Activated naive CD4-positive, alpha-beta T cell treated with anti-CD3 and anti-CD28 coated beads, Interleukin-2, amount 10 ng/mL, durations not matched to agents 7 days and 5 days (primary cell): ENCODE measurements around the gene RPL10A.

ENCODE experiments used
- CTCF ChIA-PET: fragments of 350-600 bp; sonication (Branson Sonifier 250); formaldehyde crosslinking; loops from one replicate; lab custom pipeline; 2021; ENCODE audit warnings: antibody characterized with exemption; lab: Charles Lee
- DNase-seq: peaks from one replicate; pipeline ENCODE4 v3.0.0-alpha.2; 2020
- H3K27ac Mint-ChIP-seq: one replicate; pipeline ENCODE4 v1.8.0; 2021; ENCODE audit warnings: mild to moderate bottlenecking, moderate library complexity, mixed read lengths
- H3K27me3 Mint-ChIP-seq: one replicate; pipeline ENCODE4 v1.8.0; 2021; ENCODE audit warnings: mild to moderate bottlenecking, mixed read lengths
- H3K36me3 Mint-ChIP-seq: one replicate; pipeline ENCODE4 v1.8.0; 2021; ENCODE audit warnings: mixed read lengths
- H3K4me1 Mint-ChIP-seq: one replicate; pipeline ENCODE4 v1.8.0; 2021; ENCODE audit warnings: mixed read lengths
- H3K4me3 Mint-ChIP-seq: one replicate; pipeline ENCODE4 v1.8.0; 2021; ENCODE audit warnings: mild to moderate bottlenecking, moderate library complexity, mixed read lengths
- H3K9me3 Mint-ChIP-seq: one replicate; pipeline ENCODE4 v1.8.0; 2021; ENCODE audit warnings: mixed read lengths

Gene RPL10A

DNA sequence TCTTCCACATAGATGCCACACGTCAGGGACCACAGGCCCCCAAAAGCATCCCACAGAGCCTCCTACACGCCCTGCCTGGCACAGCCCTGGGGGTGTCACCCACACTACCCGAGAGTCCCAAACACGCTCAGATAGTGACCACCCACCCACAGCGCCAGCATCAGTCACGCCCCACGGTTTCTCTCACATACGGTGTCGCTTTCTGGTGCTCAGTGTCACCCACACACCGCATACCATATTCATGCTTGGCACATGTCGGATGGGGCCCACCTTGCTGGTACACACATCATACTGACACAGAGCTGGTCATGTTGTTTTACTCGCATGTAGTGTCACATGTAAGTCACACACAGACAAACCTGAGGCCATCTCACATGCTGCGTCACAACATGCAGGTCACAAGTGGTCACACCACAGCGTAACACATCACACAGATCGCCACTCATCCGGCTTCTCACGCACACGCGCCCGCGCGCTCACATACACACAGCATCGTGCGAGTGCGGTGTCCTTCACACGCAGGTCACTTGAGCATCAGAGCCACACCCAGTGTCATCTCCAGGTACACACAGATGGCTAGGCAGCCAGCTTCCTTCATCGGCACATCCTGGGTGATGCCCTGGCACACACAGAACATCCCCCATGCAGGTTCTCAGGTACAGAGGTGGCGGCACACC is 25.2 kb downstream of the RPL10A start:
- no peak overlapping the region for H3K4me3 Mint-ChIP-seq
- H3K27me3 Mint-ChIP-seq, result peaks cover 69% of the 10 kb centered on the region
- H3K27ac Mint-ChIP-seq, result no peak overlapping the region
- DNase-seq, result no peak
- no peaks in the 10 kb centered on the region for H3K36me3 Mint-ChIP-seq
- CTCF ChIA-PET, result no interaction called here
- peaks cover 12% of the 10 kb centered on the region for H3K4me1 Mint-ChIP-seq
- no peaks in the 10 kb centered on the region for H3K9me3 Mint-ChIP-seq

DNA sequence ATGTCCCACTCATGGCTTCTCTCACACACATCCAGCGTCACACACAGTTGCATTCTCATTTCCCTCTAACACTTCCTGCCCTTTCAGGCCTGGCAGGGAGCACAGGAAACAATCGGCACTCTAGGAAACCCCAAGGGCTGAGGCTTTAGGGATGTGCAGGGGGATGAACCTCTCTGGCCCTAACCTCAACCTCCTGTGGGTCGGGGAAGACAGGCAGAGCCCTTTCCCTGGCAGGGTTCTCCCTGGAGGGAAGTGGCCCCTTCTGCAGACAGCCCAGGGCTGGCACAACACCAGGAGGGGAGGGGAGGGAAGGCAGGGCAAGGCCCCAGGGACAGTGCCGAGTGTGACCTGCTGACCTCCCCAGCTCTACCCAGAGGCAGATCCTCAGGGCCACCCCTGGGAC is 26.0 kb downstream of the RPL10A start:
- H3K9me3 Mint-ChIP-seq, result no peaks in the 10 kb centered on the region
- no peaks in the 10 kb centered on the region for H3K36me3 Mint-ChIP-seq
- H3K4me1 Mint-ChIP-seq, result peaks cover 16% of the 10 kb centered on the region
- no peak overlapping the region for H3K4me3 Mint-ChIP-seq
- H3K27me3 Mint-ChIP-seq, result peaks cover 75% of the 10 kb centered on the region
- CTCF ChIA-PET, result interaction anchor here (0.9 kb wide), 1 partner anchor 29 kb away, joined by 3 read pairs; no protein-coding TSS in a partner anchor
- DNase-seq, result no peak
- H3K27ac Mint-ChIP-seq, result no peak overlapping the region

DNA sequence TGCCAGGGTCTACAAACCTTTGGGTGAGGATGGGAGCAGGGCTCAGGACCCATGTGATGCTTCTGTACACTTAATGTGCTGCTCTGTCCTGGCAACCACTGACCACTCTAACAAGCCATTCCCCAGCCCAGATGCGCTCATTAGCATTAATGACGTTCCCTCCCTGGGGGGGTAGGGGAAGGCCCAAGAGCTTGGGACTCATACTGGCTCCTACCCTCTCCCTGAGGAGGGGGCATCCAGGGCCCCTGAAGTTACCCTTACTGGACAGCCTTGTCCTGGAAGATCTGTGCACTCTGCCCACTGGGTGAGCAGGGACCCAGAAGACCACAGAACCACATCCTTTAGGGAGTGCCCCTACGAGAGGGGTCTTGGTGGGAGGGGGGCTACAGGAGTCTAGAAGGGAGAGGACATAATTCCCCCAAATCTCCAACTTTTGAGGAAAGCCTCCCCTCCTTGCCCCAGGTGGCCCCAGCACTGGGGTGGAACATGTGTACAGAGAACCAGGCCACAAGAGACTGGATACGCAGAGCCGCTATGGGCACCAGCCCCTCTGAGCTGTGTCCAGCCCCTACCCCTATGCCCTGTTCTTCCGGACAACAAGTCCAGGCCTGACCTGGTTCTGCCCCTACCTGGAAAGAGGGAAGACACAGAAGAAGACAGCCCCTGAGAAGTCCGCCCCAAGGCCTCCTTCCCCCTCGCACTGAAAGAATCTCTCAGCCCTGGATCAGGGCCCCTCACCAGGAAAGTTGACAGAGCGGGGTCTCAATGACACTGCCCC is 27.2 kb downstream of the RPL10A start:
- Mint-ChIP-seq H3K36me3 (no peaks in the 10 kb centered on the region), H3K27ac (no peak overlapping the region), H3K9me3 (no peaks in the 10 kb centered on the region), H3K4me1 (peaks cover 16% of the 10 kb centered on the region), H3K27me3 (peaks cover 82% of the 10 kb centered on the region), H3K4me3 (peak overlapping the region; percentile 71)
- no peak for DNase-seq
- CTCF ChIA-PET, result interaction anchor here (0.9 to 1.2 kb wide), 2 partner anchors 27 to 28 kb away, joined by 3 read pairs; no protein-coding TSS in a partner anchor

DNA sequence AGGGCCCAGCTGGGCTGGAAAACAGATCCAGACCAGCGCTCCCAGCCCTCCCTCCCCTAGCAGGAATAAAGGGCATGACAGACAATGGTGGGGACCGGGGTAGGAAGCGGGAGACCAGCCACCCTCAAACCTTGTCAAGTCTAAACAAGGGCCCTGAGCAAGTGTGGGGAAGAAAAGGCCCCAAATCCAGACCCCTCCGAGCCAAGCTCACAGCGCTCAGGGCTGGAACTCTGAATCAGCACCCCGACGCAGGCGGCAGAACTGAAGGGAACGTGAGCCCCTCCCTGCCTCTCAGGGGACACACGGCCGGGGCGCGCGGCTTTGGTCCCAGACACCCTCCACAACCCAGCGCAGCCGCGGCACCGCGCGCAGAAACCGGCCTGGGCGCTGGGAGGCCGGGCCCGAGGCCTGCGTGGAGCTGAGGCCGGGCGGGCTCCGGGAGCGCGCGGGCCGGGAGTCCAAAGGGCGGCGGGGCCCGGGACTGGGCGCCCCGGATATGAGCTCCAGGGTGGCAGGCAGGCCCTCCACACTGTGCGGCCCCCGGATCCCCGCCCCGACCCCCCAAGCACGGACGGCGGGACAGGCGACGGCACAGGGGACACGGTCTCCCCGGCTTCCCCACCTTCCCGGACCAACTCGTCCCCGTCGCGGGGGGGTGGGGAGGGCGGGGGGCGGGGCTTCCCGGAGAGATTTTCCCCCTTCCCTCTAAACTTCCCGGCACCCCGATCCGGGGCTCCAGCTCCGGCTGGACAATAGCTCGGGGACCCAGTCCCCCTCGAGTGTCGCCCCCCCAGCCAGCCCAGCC is 28.0 kb downstream of the RPL10A start:
- no peaks in the 10 kb centered on the region for H3K9me3 Mint-ChIP-seq
- H3K36me3 Mint-ChIP-seq, result no peaks in the 10 kb centered on the region
- CTCF ChIA-PET, result interaction anchor here (1.2 kb wide), 1 partner anchor 29 kb away, joined by 3 read pairs; no protein-coding TSS in a partner anchor
- peaks cover 82% of the 10 kb centered on the region for H3K27me3 Mint-ChIP-seq
- peaks cover 16% of the 10 kb centered on the region for H3K4me1 Mint-ChIP-seq
- no peak overlapping the region for H3K27ac Mint-ChIP-seq
- DNase-seq, result peak; percentile 34
- H3K4me3 Mint-ChIP-seq, result peak overlapping the region; percentile 71

DNA sequence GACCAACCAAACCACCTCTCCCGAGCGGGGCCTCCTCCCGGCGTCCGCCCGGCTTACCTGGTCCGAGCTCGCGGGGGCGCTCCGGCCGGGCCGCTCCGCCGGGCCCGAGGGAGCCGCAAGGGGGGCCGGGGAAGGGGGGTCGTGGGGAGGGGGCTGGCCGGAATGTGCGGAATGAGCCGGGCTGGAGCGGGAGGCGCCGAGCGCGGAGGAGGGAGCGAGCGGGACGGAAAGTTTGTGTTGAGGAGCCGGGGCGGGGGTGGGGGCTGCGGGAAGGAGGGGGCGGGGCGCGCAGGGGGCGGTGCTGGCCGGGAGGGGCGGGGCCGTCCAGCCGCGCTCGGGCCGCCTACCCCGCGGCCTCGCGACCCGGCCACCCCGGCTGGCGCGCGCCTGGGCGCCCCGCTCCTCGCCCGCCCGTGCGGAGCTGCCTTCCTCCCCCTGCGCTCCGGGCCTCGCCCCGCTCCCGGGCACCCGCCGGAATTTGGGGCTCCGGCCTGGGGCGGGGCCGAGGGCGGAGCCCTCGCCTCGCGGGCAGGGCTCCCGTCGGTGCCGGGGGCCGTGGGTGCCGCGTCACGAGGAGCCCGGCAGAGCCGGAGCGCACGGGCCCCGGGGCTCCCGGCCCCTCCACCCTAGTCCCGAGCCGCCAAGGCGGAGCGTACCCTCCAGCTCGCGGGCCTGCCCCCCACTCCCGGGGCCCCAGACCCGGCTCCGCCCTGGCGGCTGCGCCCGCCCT is 28.8 kb downstream of the RPL10A start, which contains the start of gene TEAD3:
TSS of gene TEAD3 (minus strand) at position 239 of the 730 bp plus-strand sequence.
- Mint-ChIP-seq H3K27me3 (peaks cover 84% of the 10 kb centered on the region), H3K9me3 (no peaks in the 10 kb centered on the region), H3K4me1 (peaks cover 16% of the 10 kb centered on the region), H3K27ac (no peak within 1 kb of the TSS), H3K36me3 (no peaks in the 10 kb centered on the region), H3K4me3 (peak within 1 kb of the TSS; percentile 78)
- CTCF ChIA-PET, result interaction anchor here (1.3 to 1.4 kb wide), 2 partner anchors 27 to 155 kb away, joined by 3 to 5 read pairs; partner anchors contain the start of gene PPARD
- DNase-seq, result peak; percentile 69

DNA sequence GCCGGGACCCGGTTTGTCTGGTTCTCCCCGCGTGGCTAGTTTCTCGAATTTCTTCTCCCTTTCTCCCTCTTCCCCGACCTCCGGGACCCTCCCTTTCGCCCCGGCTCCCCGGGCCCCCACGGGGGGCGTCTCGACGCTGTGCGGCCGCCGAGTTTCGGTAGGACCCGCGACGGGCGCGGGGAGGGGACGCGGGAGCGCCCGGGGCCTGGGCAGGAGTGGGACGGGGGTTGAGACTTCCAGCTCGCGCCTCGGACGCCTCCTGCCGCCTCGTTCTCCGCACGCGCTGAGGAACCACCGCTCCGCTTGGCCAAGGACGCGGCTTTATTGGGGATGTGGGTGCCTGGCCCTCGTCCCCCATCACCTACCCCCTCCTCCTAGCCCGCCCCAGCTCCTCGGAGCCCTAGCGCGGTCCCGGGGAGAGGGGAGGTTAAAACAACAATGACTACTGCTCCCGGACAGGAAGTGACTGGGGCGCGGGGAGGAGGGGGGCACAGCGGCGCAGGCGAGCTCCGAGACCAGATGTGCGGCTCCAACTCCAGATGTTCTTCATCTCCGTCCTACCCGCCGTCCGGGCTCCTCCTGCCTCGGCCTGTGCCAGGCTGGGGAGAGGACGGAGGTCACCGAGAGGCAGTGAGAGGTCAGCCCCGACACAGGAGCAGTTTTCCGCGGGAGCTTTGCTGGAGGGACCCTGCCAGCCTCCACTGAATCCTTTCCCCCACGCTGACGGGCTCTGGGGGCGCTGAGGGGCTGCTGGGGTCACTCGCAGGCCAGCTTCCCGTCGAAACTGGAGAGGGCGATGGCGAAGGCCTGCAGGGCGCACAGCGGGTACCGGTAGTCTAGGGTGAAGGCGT is 29.6 kb downstream of the RPL10A start:
- Mint-ChIP-seq H3K4me1 (peaks cover 16% of the 10 kb centered on the region), H3K4me3 (peak overlapping the region; percentile 78), H3K36me3 (no peaks in the 10 kb centered on the region), H3K27me3 (peaks cover 82% of the 10 kb centered on the region), H3K27ac (no peak overlapping the region), H3K9me3 (no peaks in the 10 kb centered on the region)
- CTCF ChIA-PET, result interaction anchor here (1.3 to 1.4 kb wide), 2 partner anchors 26 to 156 kb away, joined by 3 to 5 read pairs; partner anchors contain the start of gene PPARD
- peak; percentile 69 for DNase-seq

DNA sequence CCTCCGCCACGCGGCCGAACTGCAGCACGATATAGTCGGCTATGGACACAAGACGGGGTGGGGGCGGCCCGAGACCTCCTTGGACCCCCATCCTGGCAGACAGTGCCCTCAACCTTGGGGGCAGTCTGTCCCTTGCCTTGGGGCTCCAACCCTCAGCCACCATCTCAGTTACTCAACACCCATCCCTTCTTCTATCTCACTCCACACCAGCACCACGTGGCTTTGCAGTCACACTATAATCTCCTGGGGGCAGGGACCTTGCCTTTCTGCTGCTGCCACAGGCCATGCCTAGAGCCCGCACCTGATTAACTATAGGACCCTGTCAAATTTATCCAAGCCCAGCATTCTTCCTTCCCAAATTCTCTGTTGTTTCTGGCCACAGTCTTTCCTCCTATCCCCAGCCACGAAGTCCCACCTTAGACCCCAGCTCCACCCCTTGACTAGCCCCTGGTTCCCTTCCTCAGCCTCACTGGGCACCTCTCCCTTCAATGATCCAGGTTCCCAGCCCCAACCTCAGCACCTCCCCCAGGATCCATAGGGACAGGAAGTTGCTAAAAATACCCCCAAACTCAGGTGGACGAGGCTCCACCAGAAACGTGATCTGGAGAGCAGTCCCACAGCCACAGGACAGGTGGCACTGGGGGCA is 30.3 kb downstream of the RPL10A start:
- Mint-ChIP-seq H3K9me3 (no peaks in the 10 kb centered on the region), H3K27ac (no peak overlapping the region), H3K27me3 (peaks cover 83% of the 10 kb centered on the region), H3K36me3 (no peaks in the 10 kb centered on the region), H3K4me1 (peaks cover 16% of the 10 kb centered on the region), H3K4me3 (peak overlapping the region; percentile 78)
- no peak for DNase-seq
- CTCF ChIA-PET, result interaction anchor here (1.1 to 1.4 kb wide), 3 partner anchors 24 to 156 kb away, joined by 3 to 5 read pairs (median 4); partner anchors contain the start of gene PPARD

DNA sequence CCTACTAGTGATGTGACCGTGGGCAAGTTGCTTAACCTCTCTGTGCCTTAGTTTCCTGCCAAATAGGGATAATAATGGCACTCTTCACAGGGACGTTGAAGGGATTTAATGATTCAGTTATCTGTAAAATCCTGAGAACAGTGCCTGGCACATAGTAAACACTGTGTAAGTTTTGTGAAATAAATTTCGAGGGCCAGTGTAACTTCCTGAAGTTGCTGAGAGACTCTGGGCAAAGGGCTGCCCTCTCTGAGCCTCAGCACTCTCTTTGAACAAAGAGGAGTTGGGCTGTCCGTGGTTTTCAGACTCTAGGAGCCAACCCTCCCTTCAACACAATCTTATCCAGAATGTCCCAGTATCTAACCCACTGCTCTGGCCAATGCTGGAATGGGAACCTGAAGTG is 31.2 kb downstream of the RPL10A start:
- peaks cover 11% of the 10 kb centered on the region for H3K4me1 Mint-ChIP-seq
- peaks cover 85% of the 10 kb centered on the region for H3K27me3 Mint-ChIP-seq
- no peaks in the 10 kb centered on the region for H3K9me3 Mint-ChIP-seq
- no peak overlapping the region for H3K4me3 Mint-ChIP-seq
- CTCF ChIA-PET, result interaction anchor here (1.1 kb wide), 1 partner anchor 23 kb away, joined by 4 read pairs; no protein-coding TSS in a partner anchor
- H3K36me3 Mint-ChIP-seq, result no peaks in the 10 kb centered on the region
- no peak overlapping the region for H3K27ac Mint-ChIP-seq
- no peak for DNase-seq

DNA sequence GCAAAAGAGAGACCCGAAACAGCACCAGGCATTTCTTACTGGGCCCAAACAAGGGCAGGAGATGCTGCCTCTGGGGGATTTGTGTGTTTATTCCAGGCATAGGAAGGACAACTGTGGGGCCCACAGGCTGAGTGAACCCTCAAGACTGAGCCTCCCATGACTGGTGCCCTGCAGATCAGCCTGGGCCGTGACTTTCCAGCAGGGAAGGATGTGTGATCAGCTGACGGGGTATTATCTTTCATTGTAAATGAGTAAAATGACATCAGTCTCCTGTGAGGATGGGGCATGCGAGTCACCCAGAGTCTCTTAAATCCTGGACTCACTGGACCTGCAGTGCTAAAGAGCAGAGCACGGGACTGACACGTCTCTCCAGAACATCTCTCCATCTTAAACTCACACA is 32.6 kb downstream of the RPL10A start:
- H3K9me3 Mint-ChIP-seq, result no peaks in the 10 kb centered on the region
- no peak for DNase-seq
- CTCF ChIA-PET, result no interaction called here
- H3K4me1 Mint-ChIP-seq, result peaks cover 10% of the 10 kb centered on the region
- no peak overlapping the region for H3K4me3 Mint-ChIP-seq
- peaks cover 76% of the 10 kb centered on the region for H3K27me3 Mint-ChIP-seq
- no peak overlapping the region for H3K27ac Mint-ChIP-seq
- no peaks in the 10 kb centered on the region for H3K36me3 Mint-ChIP-seq

DNA sequence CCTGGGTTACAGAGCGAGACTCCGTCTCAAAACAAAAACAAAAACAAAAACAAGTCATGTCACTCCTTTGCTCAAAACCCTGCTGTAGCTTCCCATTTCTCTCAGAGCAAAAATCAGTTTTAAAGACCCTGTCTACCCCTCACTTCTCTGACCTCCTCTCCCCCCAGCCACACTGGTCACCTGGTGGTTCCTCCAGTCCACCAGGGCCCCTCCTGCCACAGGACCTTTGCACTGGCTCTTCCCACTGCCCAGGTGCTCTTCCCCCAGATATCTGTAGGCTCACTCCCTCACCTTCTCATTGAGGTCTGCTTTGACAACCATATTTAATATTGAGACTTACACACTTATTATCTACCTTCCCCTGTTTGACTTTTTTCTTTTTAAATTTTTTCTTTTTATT is 33.6 kb downstream of the RPL10A start:
- Mint-ChIP-seq H3K4me1 (peaks cover 10% of the 10 kb centered on the region), H3K36me3 (no peaks in the 10 kb centered on the region), H3K27me3 (peaks cover 76% of the 10 kb centered on the region), H3K4me3 (no peak overlapping the region), H3K27ac (no peak overlapping the region), H3K9me3 (no peaks in the 10 kb centered on the region)
- CTCF ChIA-PET, result interaction anchor here (0.7 kb wide), 1 partner anchor 234 kb away, joined by 3 read pairs; no protein-coding TSS in a partner anchor
- DNase-seq, result no peak

DNA sequence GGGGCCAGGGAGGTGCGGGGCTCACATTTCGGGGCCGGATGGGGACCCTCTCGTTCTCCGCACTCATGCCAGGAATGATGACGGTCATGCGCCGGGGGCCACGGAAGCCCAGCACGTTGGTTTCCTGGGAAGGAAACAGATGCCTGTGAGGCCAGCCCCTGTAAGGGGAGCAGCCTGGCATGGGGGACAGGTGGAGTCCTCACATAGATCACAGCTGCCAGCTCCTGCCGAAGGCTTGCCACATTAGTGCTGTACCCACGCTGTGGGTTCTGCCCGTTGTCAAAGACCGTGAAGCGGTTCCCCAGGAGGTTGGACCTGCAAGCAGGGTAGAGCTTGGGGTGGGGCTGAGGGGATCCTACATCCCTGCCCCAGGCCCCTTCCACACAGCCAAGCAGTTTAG is 35.3 kb downstream of the RPL10A start:
- H3K4me1 Mint-ChIP-seq, result peaks cover 3% of the 10 kb centered on the region
- H3K27ac Mint-ChIP-seq, result no peak overlapping the region
- H3K4me3 Mint-ChIP-seq, result no peak overlapping the region
- no peaks in the 10 kb centered on the region for H3K9me3 Mint-ChIP-seq
- CTCF ChIA-PET, result no interaction called here
- H3K27me3 Mint-ChIP-seq, result peaks cover 78% of the 10 kb centered on the region
- DNase-seq, result no peak
- no peaks in the 10 kb centered on the region for H3K36me3 Mint-ChIP-seq

DNA sequence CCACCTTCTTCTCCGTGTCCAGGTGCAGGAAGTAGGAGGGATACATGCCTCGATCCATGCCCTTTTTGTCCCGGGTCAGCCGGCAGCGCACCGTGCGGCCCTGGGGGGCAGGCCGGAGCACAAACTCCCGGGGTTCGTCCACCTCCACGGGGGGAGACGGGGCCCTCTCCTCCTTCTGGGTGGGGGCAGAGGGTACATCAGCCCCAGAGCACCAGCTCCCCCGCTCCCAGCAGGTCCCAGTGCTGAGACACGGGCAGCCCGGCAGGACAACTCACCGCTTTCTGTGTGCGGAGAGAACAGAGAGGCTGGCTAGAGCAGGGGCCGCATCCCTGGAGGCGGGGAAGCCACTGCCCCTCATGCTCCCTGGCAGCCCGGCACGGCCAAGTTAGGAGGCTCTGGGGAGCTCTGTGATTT is 37.8 kb downstream of the RPL10A start:
- Mint-ChIP-seq H3K27me3 (peaks cover 78% of the 10 kb centered on the region), H3K4me1 (no peaks in the 10 kb centered on the region), H3K9me3 (no peaks in the 10 kb centered on the region), H3K27ac (no peak overlapping the region), H3K4me3 (no peak overlapping the region), H3K36me3 (no peaks in the 10 kb centered on the region)
- DNase-seq, result no peak
- CTCF ChIA-PET, result no interaction called here
